Upper lobe of left lung (tissue), 6 donors: Measurements from ENCODE around the gene TBC1D14. TPM values are rescaled to one million over a fixed set of nuclear protein-coding genes. Genes with fewer than 3 reads are reported as not detected.

Experiments used
- ATAC-seq, 2 donors: fragments of 200-7000 bp; cut with Tn5 transposase; one replicate each; pipeline ENCODE4 v1.9.1; 2022; ENCODE audit warnings: mild to moderate bottlenecking in 2 of 2, moderate library complexity in 2 of 2; ENCODE audit not compliant: low FRiP score in 2 of 2
- DNase-seq, 2 donors: peaks; one replicate each; pipeline ENCODE4 v3.0.0-alpha.2; 2019 to 2020
- H3K27ac ChIP-seq, 4 donors: fragments of 200-600 bp; sonication (generic); one replicate each; pipeline ENCODE4 v1.5.1; 2016 to 2019
- H3K27me3 ChIP-seq, 4 donors: fragments of 200-600 bp; sonication (generic); one replicate each; pipeline ENCODE4 v1.5.1; 2017 to 2019
- H3K36me3 ChIP-seq, 4 donors: fragments of 200-600 bp; sonication (generic); one replicate each; pipeline ENCODE4 v1.5.1; 2016 to 2019
- H3K4me1 ChIP-seq, 4 donors: fragments of 200-600 bp; sonication (generic); one replicate each; pipeline ENCODE4 v1.5.1; 2018 to 2019
- H3K4me3 ChIP-seq, 4 donors: fragments of 200-600 bp; sonication (generic); one replicate each; pipeline ENCODE4 v1.5.1; 2017 to 2019; ENCODE audit warnings: mild to moderate bottlenecking in 2 of 4, moderate library complexity in 1 of 4
- H3K9me3 ChIP-seq, 4 donors: fragments of 200-600 bp; sonication (generic); one replicate each; pipeline ENCODE4 v1.5.1; 2018 to 2019
- CTCF ChIP-seq, 6 experiments: fragments of 450-650 bp in 4 of 6; fragments of 200-600 bp in 2 of 6; sonication (generic) in 2 of 6; IDR thresholded peaks; one replicate each; pipeline ENCODE4 v1.5.1; 2016 to 2019; ENCODE audit warnings: antibody characterized with exemption in 6 of 6
- EP300 ChIP-seq, 4 donors: sonication (generic); formaldehyde crosslinking; IDR thresholded peaks; one replicate each; pipeline ENCODE4 v1.5.1; 2017; ENCODE audit warnings: antibody characterized with exemption in 4 of 4, control low read depth in 2 of 4
- POLR2A ChIP-seq, 4 donors: fragments of 450-650 bp; IDR thresholded peaks; one replicate each; pipeline ENCODE4 v1.5.1; 2016 to 2017; ENCODE audit warnings: antibody characterized with exemption in 4 of 4, mild to moderate bottlenecking in 2 of 4
- POLR2AphosphoS5 ChIP-seq, 2 donors: sonication (generic); formaldehyde crosslinking; IDR thresholded peaks; one replicate each; pipeline ENCODE4 v1.5.1; 2017; ENCODE audit warnings: antibody characterized with exemption in 2 of 2
- WGBS, 2 donors: methylation state at CpG; one replicate each; pipeline ENCODE4 v1.1.5; 2017 to 2018; 5-methylcytosine and 5-hydroxymethylcytosine counted together
- total RNA-seq, 6 donors: library from RNA; depleted of rRNA in 4 of 6; stranded (reverse); fragments of >200 nt in 4 of 6; gene quantifications; one replicate each; pipeline versions ENCODE4 v1.1.0 to v1.2.1, GENCODE V29; 2016 to 2021
- donor health status: DM: no; HTN: no; CAD: no; lungs with moderate emphysema.
- donor health status: DM: no; HTN: yes; CAD: no; lungs with severe emphysema.

TBC1D14 gene
- total RNA-seq, 6 donors from 2014 or later: 47.7 to 61.8 (median 57.8) TPM

GRCh38 chr4:6991249-6991648, 81.6 kb downstream of the TBC1D14 start:
- Histone ChIP-seq H3K4me3 (no peak overlapping the region), H3K36me3 (peaks cover 3 to 31% (median 14%) of the 10 kb centered on the region in 4 donors), H3K27me3 (no peaks in the 10 kb centered on the region), H3K27ac (peak overlapping the region in 2 of 4 donors; percentile 18 to 42), H3K9me3 (no peaks in the 10 kb centered on the region), H3K4me1 (peaks cover 33 to 53% (median 47%) of the 10 kb centered on the region in 4 donors)
- DNase-seq (no peak), ATAC-seq (no peak)
- WGBS, 2 donors: 83% methylated on average over 11 of the region's 11 CpGs
- TF ChIP-seq POLR2AphosphoS5 (IDR thresholded peaks at IDR 0.05) (no peak), POLR2A (IDR thresholded peaks at IDR 0.05) (no peak), EP300 (IDR thresholded peaks at IDR 0.05) (no peak), CTCF (IDR thresholded peaks at IDR 0.05) (no peak)

- peak overlapping the region in 3 of 4 donors; percentile 0 to 42 (median 18) for H3K27ac ChIP-seq
- ATAC-seq (peak in 1 of 2 donors; percentile 40), DNase-seq (no peak)
- no peaks in the 10 kb centered on the region for H3K9me3 ChIP-seq
- WGBS, 2 donors: 64 to 66% methylated on average over 14 to 15 of the region's 15 CpGs
- no peak overlapping the region for H3K4me3 ChIP-seq
- peaks cover 33 to 53% (median 47%) of the 10 kb centered on the region in 4 donors for H3K4me1 ChIP-seq
- TF ChIP-seq EP300 (IDR thresholded peaks at IDR 0.05) (no peak), POLR2A (IDR thresholded peaks at IDR 0.05) (no peak), POLR2AphosphoS5 (IDR thresholded peaks at IDR 0.05) (no peak), CTCF (IDR thresholded peaks at IDR 0.05) (no peak)
- H3K27me3 ChIP-seq: no peaks in the 10 kb centered on the region
- peaks cover 3 to 38% (median 18%) of the 10 kb centered on the region in 4 donors for H3K36me3 ChIP-seq
These were observed 82.3 kb downstream of the TBC1D14 start for GRCh38 chr4:6991771-6992557.

DNA sequence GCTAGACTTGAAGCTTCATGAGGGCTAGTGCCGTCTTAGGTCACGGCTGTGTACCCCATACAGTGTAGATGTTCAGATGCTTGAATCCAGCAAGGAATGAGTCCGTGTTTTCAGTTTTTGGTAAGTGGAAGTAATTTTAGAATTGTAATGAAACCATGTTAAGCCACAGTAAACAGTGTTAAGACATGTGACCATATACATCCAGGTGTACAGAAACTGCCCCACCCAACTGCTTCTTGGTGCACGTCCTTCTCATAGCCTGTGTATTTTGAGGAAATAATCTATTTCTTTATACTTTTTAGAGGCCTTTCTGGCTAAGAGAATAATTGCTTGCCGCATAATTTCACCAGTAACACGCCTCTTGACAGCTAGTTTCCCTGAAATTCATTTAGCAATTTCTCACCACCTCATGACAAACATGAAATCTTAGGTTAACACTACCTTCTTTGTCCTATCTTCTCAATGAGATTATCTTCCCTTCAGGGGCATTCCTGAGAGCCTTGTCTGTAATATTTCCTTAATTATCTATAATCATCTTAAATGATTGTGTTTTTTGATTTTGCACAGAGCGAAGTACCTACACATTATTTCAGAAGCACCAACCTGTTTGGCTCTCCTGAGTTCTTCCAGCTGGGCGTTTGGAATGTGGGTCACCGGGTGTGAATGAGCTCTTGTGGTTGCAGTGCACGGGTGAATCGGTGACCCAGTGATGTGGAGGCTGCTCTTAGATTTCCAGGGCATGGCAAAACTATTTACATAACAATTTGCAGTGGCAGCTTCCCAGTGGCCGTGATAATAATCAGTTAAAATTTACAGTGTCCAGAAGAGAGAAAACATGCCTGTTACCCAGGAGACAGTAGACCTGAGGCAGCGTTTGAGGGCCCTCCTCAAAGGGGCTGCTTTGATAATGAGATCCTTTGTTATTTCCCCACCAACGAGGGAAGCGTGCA, 83.4 kb downstream of the TBC1D14 start:
- Histone ChIP-seq H3K36me3 (peaks cover 3 to 45% (median 20%) of the 10 kb centered on the region in 4 donors), H3K9me3 (no peaks in the 10 kb centered on the region), H3K27ac (peak overlapping the region in 1 of 4 donors; percentile 0), H3K4me1 (peaks cover 28 to 45% (median 39%) of the 10 kb centered on the region in 4 donors), H3K27me3 (no peaks in the 10 kb centered on the region), H3K4me3 (no peak overlapping the region)
- ATAC-seq: peak in 1 of 2 donors; percentile 61
- WGBS, 2 donors: 76 to 79% methylated on average over 15 of the region's 15 CpGs
- peak in 1 of 2 donors; percentile 53 for DNase-seq
- TF ChIP-seq POLR2AphosphoS5 (IDR thresholded peaks at IDR 0.05) (no peak), CTCF (IDR thresholded peaks at IDR 0.05) (no peak), EP300 (IDR thresholded peaks at IDR 0.05) (no peak), POLR2A (IDR thresholded peaks at IDR 0.05) (no peak)

DNA sequence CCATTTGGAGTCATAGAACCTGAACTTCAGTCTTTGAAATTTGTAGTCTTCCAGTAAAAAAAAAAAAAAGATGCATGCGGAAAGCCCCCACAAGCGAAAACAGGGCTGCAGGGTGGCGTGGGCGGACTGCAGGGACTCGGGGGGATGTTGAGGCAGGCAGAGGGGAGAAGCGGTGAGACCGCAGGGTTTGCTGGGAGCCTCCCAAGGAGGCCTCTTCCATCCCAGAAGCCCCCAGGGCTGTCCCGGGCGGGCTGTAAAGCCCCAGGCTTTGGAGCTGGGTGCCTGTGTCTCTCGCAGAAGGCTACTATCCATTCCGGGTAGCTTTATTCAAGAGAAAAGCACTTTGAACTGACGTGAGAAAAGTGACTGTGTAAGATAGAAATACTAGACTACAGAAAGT, 86.9 kb downstream of the TBC1D14 start:
- TF ChIP-seq CTCF (IDR thresholded peaks at IDR 0.05): no peak
- no peak for TF ChIP-seq POLR2AphosphoS5 (IDR thresholded peaks at IDR 0.05)
- no peak for TF ChIP-seq POLR2A (IDR thresholded peaks at IDR 0.05)
- TF ChIP-seq EP300 (IDR thresholded peaks at IDR 0.05): no peak
- WGBS, 2 donors: 96 to 97% methylated on average over 12 of the region's 12 CpGs
- DNase-seq (no peak), ATAC-seq (no peak)
- no peaks in the 10 kb centered on the region for H3K9me3 ChIP-seq
- no peak overlapping the region for H3K27ac ChIP-seq
- H3K4me3 ChIP-seq: no peak overlapping the region
- H3K27me3 ChIP-seq: no peaks in the 10 kb centered on the region
- H3K4me1 ChIP-seq: peaks cover 6 to 24% (median 11%) of the 10 kb centered on the region in 4 donors
- H3K36me3 ChIP-seq: peaks cover 25 to 79% (median 54%) of the 10 kb centered on the region in 4 donors
